ENCODE results near the gene GPR31.

The GPR31 gene

DNA sequence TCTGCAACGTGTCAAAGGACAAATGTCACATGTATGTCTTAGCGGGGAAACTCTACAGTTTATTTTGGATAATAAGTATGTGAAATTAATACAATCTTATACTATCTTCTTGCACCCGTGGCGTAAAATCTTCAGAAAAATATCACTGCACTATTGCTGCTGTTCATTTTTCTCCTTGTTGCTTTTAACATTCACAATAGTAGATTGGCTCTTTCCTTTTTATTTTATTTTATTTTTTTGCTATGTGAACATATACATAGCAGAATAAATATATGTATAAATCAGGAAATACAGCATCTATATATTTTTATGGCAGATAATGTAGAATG is 15.4 kb downstream of the GPR31 start:
- Histone ChIP-seq H3K27ac (no peak overlapping the region), H3K4me3 (no peak overlapping the region)
- no peak for TF ChIP-seq CTCF (IDR thresholded peaks at IDR 0.05)
- DNase-seq (ENCODE audit: low spot score): no peak

GRCh38 chr6:167141667-167142432 is 15.9 kb downstream of the GPR31 start:
- no peak overlapping the region for H3K27ac ChIP-seq
- no peak for TF ChIP-seq CTCF (IDR thresholded peaks at IDR 0.05)
- no peak for DNase-seq (ENCODE audit: low spot score)
- no peak overlapping the region for H3K4me3 ChIP-seq

DNA sequence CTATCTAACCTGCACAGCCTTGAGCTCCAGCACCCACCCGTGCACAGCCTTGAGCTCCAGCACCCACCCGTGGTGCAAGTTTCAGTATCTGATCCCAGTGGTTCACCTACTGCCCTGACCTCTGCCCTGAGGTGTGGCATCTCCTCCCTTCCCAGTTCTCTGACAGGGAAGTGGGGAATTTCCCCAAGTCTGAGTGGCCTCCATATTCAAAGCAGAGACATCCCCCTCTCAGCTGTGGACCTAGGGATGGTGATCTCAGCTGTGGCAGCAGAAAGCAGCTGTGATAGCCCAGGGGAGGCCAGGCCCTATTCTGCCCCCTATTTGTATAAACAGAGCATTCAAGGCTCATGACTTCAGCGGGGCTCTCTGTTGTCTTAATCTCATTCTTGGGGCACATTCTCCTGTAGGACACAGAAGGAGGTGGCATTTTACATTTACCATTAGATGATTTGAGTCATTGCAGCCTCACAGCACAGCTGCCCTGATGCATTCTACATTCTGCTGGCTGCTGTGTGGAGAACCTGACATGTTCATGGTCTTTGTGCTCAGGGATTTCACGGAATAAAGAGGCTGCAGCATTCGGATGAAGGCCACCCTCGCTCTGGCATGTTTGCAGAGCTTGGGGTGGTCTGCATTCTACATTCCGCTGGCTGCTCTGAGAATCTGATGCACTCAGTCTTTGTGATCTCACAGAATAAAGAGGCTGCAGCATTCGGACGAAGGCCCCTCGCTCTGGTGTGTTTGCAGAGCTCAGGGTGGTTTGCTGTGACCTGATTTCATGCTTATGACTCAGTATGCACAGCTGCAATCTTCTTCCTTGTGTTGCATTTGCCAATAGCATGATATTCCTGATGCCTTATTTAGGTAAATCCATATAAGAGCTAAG is 16.9 kb downstream of the GPR31 start:
- no peak for DNase-seq (ENCODE audit: low spot score)

GRCh38 chr6:167139761-167140160 is 18.0 kb downstream of the GPR31 start:
- Histone ChIP-seq H3K27ac (no peak overlapping the region), H3K4me3 (no peak overlapping the region)
- DNase-seq (ENCODE audit: low spot score): no peak
- no peak for TF ChIP-seq CTCF (IDR thresholded peaks at IDR 0.05)

More for the DNA sequence above, 16.9 kb downstream of the GPR31 start:
- Histone ChIP-seq H3K27ac (no peak overlapping the region), H3K4me3 (no peak overlapping the region)
- no peak for TF ChIP-seq CTCF (IDR thresholded peaks at IDR 0.05)

- DNase-seq (ENCODE audit: low spot score): no peak
- no peak overlapping the region for H3K27ac ChIP-seq
- H3K4me3 ChIP-seq: no peak overlapping the region
- no peak for TF ChIP-seq CTCF (IDR thresholded peaks at IDR 0.05)
These were observed 19.9 kb downstream of the GPR31 start for GRCh38 chr6:167137881-167138280.

GRCh38 chr6:167137081-167137480 is 20.7 kb downstream of the GPR31 start:
- H3K4me3 ChIP-seq: no peak overlapping the region
- TF ChIP-seq CTCF (IDR thresholded peaks at IDR 0.05): no peak
- no peak overlapping the region for H3K27ac ChIP-seq
- no peak for DNase-seq (ENCODE audit: low spot score)

Measured in coronary artery (tissue), 2 donors.